ENCODE data around the gene FBRSL1.

GRCh38 chr12:132539016-132539773, 49.2 kb downstream of the FBRSL1 start:
- TF ChIP-seq, protein P1, sequence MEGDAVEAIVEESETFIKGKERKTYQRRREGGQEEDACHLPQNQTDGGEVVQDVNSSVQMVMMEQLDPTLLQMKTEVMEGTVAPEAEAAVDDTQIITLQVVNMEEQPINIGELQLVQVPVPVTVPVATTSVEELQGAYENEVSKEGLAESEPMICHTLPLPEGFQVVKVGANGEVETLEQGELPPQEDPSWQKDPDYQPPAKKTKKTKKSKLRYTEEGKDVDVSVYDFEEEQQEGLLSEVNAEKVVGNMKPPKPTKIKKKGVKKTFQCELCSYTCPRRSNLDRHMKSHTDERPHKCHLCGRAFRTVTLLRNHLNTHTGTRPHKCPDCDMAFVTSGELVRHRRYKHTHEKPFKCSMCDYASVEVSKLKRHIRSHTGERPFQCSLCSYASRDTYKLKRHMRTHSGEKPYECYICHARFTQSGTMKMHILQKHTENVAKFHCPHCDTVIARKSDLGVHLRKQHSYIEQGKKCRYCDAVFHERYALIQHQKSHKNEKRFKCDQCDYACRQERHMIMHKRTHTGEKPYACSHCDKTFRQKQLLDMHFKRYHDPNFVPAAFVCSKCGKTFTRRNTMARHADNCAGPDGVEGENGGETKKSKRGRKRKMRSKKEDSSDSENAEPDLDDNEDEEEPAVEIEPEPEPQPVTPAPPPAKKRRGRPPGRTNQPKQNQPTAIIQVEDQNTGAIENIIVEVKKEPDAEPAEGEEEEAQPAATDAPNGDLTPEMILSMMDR (IDR thresholded peaks at IDR 0.05): no peak
- TF ChIP-seq POLR2A (IDR thresholded peaks at IDR 0.05; ENCODE audit: low read depth): no peak
- TF ChIP-seq EP300 (IDR thresholded peaks at IDR 0.05): no peak
- TF ChIP-seq POLR2AphosphoS5 (IDR thresholded peaks at IDR 0.05): no peak

Data from esophagus muscularis mucosa (tissue), 4 donors.